Hepatocyte (in vitro differentiated cells): ENCODE data around the gene ELMOD3.

ENCODE experiments used
- EZH2 ChIP-seq: fragments of 200-600 bp; sonication (generic); IDR thresholded peaks from 2 replicates; pipeline ENCODE4 v1.6.1; 2016; ENCODE audit warnings: antibody characterized with exemption, mild to moderate bottlenecking, borderline replicate concordance
- EZH2phosphoT487 ChIP-seq: fragments of 200-600 bp; sonication (generic); IDR thresholded peaks from one replicate; pipeline ENCODE4 v1.6.1; 2018; ENCODE audit warnings: antibody characterized with exemption, mild to moderate bottlenecking, low read depth, moderate library complexity; ENCODE audit not compliant: unreplicated experiment, severe bottlenecking
- TF ChIP-seq, protein P1 (sequence below): fragments of 200-600 bp; sonication (generic); IDR thresholded peaks from 2 replicates; pipeline ENCODE4 v1.5.1; 2016; ENCODE audit warnings: antibody characterized with exemption, mild to moderate bottlenecking; ENCODE audit not compliant: poor library complexity

DNA sequence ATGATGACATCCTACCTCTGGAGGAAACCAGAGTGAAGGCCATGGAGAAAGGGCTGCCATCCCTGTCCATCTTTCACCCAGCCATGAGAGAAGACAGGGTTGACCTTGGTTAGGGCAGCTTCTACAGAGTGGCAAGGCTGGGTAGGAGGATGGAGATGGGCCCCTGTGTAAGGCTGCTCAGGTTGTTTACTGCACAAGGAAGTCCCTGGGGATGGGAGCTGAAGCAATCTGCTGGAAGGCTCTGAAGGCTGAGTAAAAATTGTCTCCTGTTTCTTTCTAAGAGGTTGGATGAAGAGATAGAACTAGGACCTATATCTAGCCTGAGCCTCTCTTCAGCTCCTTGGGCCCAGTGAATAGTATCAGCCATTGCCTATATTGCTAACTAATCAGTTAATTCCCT, 14.4 kb downstream of the ELMOD3 start:
- TF ChIP-seq, protein P1, sequence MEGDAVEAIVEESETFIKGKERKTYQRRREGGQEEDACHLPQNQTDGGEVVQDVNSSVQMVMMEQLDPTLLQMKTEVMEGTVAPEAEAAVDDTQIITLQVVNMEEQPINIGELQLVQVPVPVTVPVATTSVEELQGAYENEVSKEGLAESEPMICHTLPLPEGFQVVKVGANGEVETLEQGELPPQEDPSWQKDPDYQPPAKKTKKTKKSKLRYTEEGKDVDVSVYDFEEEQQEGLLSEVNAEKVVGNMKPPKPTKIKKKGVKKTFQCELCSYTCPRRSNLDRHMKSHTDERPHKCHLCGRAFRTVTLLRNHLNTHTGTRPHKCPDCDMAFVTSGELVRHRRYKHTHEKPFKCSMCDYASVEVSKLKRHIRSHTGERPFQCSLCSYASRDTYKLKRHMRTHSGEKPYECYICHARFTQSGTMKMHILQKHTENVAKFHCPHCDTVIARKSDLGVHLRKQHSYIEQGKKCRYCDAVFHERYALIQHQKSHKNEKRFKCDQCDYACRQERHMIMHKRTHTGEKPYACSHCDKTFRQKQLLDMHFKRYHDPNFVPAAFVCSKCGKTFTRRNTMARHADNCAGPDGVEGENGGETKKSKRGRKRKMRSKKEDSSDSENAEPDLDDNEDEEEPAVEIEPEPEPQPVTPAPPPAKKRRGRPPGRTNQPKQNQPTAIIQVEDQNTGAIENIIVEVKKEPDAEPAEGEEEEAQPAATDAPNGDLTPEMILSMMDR = no peak
- TF ChIP-seq EZH2 (no peak), EZH2phosphoT487 (no peak)
